H9 (cell line): Measurements from ENCODE around the gene NTRK3. TPM values are rescaled to one million over a fixed set of nuclear protein-coding genes. Genes with fewer than 3 reads are reported as not detected.

Experiments used
- DNase-seq: peaks from one replicate; pipeline ENCODE4 v3.0.0-alpha.2; 2017
- H2AFZ ChIP-seq: one replicate; pipeline ENCODE4 v1.6.1; 2013; ENCODE audit warnings: mild to moderate bottlenecking, low read length, control low read depth, moderate library complexity
- H2AK5ac ChIP-seq: 2 replicates; pipeline ENCODE4 v1.6.1; 2013; ENCODE audit warnings: low read length, control low read depth, mixed read lengths; ENCODE audit not compliant: insufficient read length
- H2BK120ac ChIP-seq: one replicate; pipeline ENCODE4 v1.6.1; 2013; ENCODE audit warnings: low read depth, mild to moderate bottlenecking, low read length, control low read depth, inconsistent platforms; ENCODE audit not compliant: poor library complexity, severe bottlenecking
- H2BK12ac ChIP-seq: 2 replicates; pipeline ENCODE4 v1.6.1; 2013; ENCODE audit warnings: low read length, control low read depth, mixed read lengths, low read depth; ENCODE audit not compliant: insufficient read length
- H2BK15ac ChIP-seq: 2 replicates; pipeline ENCODE4 v1.6.1; 2013; ENCODE audit warnings: low read depth, low read length, control low read depth
- H2BK20ac ChIP-seq: one replicate; pipeline ENCODE4 v1.6.1; 2013; ENCODE audit warnings: low read depth, mild to moderate bottlenecking, low read length, control low read depth, inconsistent platforms; ENCODE audit not compliant: poor library complexity, severe bottlenecking
- H2BK5ac ChIP-seq: 2 replicates; pipeline ENCODE4 v1.6.1; 2013; ENCODE audit warnings: low read length, control low read depth, mixed read lengths; ENCODE audit not compliant: insufficient read length
- H3K14ac ChIP-seq: 2 replicates; pipeline ENCODE4 v1.6.1; 2013; ENCODE audit warnings: low read length, control low read depth; ENCODE audit not compliant: insufficient read depth
- H3K18ac ChIP-seq: 2 replicates; pipeline ENCODE4 v1.6.1; 2013; ENCODE audit warnings: low read depth, mild to moderate bottlenecking, mixed read lengths, low read length, control low read depth; ENCODE audit not compliant: insufficient read length
- H3K23ac ChIP-seq: 2 replicates; pipeline ENCODE4 v1.6.1; 2013; ENCODE audit warnings: low read length, control low read depth, mixed read lengths, low read depth; ENCODE audit not compliant: insufficient read length
- H3K23me2 ChIP-seq: 2 replicates; pipeline ENCODE4 v1.6.1; 2013; ENCODE audit warnings: low read depth, mild to moderate bottlenecking, mixed read lengths, low read length, control low read depth; ENCODE audit not compliant: insufficient read length, poor library complexity, severe bottlenecking
- H3K27ac ChIP-seq: 2 replicates; pipeline ENCODE4 v1.5.1; 2013; ENCODE audit warnings: low read length, control low read depth, mixed read lengths, low read depth; ENCODE audit not compliant: insufficient read length
- H3K27me3 ChIP-seq: 2 replicates; pipeline ENCODE4 v1.6.1; 2013; ENCODE audit warnings: low read length, control low read depth, inconsistent platforms; ENCODE audit not compliant: insufficient read depth
- H3K4ac ChIP-seq: 2 replicates; pipeline ENCODE4 v1.6.1; 2013; ENCODE audit warnings: low read depth, mild to moderate bottlenecking, control low read depth, inconsistent platforms, low read length, moderate library complexity
- H3K4me1 ChIP-seq: 2 replicates; pipeline ENCODE4 v1.6.1; 2013; ENCODE audit warnings: low read length, control low read depth, inconsistent platforms; ENCODE audit not compliant: insufficient read depth
- H3K4me2 ChIP-seq: 2 replicates; pipeline ENCODE4 v1.6.1; 2013; ENCODE audit warnings: low read length, control low read depth, mixed read lengths; ENCODE audit not compliant: insufficient read length, insufficient read depth
- H3K56ac ChIP-seq: 2 replicates; pipeline ENCODE4 v1.6.1; 2013; ENCODE audit warnings: low read depth, mild to moderate bottlenecking, mixed read lengths, low read length, control low read depth; ENCODE audit not compliant: insufficient read length
- H3K79me1 ChIP-seq: 2 replicates; pipeline ENCODE4 v1.6.1; 2013; ENCODE audit warnings: low read depth, mild to moderate bottlenecking, moderate library complexity, low read length, control low read depth, inconsistent platforms; ENCODE audit not compliant: insufficient read depth, poor library complexity, severe bottlenecking
- H3K79me2 ChIP-seq: 2 replicates; pipeline ENCODE4 v1.6.1; 2013; ENCODE audit warnings: low read length, control low read depth, inconsistent platforms; ENCODE audit not compliant: insufficient read depth
- H3K9ac ChIP-seq: 2 replicates; pipeline ENCODE4 v1.6.1; 2013; ENCODE audit warnings: low read length, control low read depth, mixed read lengths; ENCODE audit not compliant: insufficient read length; ENCODE audit errors: extremely low read depth
- H3K9me3 ChIP-seq: one replicate; pipeline ENCODE4 v1.6.1; 2013; ENCODE audit warnings: low read depth, low read length, inconsistent platforms; ENCODE audit not compliant: control insufficient read depth
- H3T11ph ChIP-seq: one replicate; pipeline ENCODE4 v1.6.1; 2013; ENCODE audit warnings: mild to moderate bottlenecking, low read length, control low read depth, inconsistent platforms
- H4K20me1 ChIP-seq: one replicate; pipeline ENCODE4 v1.6.1; 2013; ENCODE audit not compliant: control insufficient read depth, insufficient read length, insufficient read depth
- H4K5ac ChIP-seq: 2 replicates; pipeline ENCODE4 v1.6.1; 2013; ENCODE audit warnings: low read depth, mild to moderate bottlenecking, mixed read lengths, low read length, control low read depth; ENCODE audit not compliant: insufficient read length
- H4K8ac ChIP-seq: replicated peaks from 2 replicates; pipeline ENCODE4 v1.6.1; 2013; ENCODE audit warnings: low read length, control low read depth, mixed read lengths, low read depth; ENCODE audit not compliant: insufficient read length
- H4K91ac ChIP-seq: 2 replicates; pipeline ENCODE4 v1.6.1; 2013; ENCODE audit warnings: low read depth, mild to moderate bottlenecking, moderate library complexity, mixed read lengths, low read length, control low read depth; ENCODE audit not compliant: insufficient read length
- H3K27ac Mint-ChIP-seq, 3 experiments: 2 replicates in 2 of 3; 3 replicates in 1 of 3; pipeline ENCODE4 v1.8.0; 2020 to 2021; ENCODE audit warnings: mixed read lengths in 3 of 3, mild to moderate bottlenecking in 1 of 3, moderate library complexity in 1 of 3
- H3K27me3 Mint-ChIP-seq: 2 replicates; pipeline ENCODE4 v1.8.0; 2021; ENCODE audit warnings: low read depth, mild to moderate bottlenecking, moderate library complexity, mixed read lengths
- H3K36me3 Mint-ChIP-seq, 3 experiments: 2 replicates in 2 of 3; 3 replicates in 1 of 3; pipeline ENCODE4 v1.8.0; 2020 to 2021; ENCODE audit warnings: low read depth in 3 of 3, mixed read lengths in 3 of 3; ENCODE audit not compliant: insufficient read depth in 1 of 3
- H3K4me1 Mint-ChIP-seq, 2 experiments: 2 replicates each; pipeline ENCODE4 v1.8.0; 2020; ENCODE audit warnings: mixed read lengths in 2 of 2
- H3K4me3 Mint-ChIP-seq, 2 experiments: 2 replicates in 1 of 2; 3 replicates in 1 of 2; pipeline ENCODE4 v1.8.0; 2020 to 2021; ENCODE audit warnings: mild to moderate bottlenecking in 2 of 2, mixed read lengths in 2 of 2, moderate library complexity in 1 of 2
- H3K9me3 Mint-ChIP-seq, 2 experiments: 2 replicates in 1 of 2; 3 replicates in 1 of 2; pipeline ENCODE4 v1.8.0; 2020; ENCODE audit warnings: mild to moderate bottlenecking in 2 of 2, mixed read lengths in 2 of 2, moderate library complexity in 1 of 2
- CTCF ChIP-seq: fragments of 200-600 bp; sonication (generic); conservative IDR thresholded peaks from 3 replicates; pipeline ENCODE4 v1.8.0; 2021; ENCODE audit warnings: antibody characterized with exemption, mild to moderate bottlenecking
- WGBS: extraction: QIAGEN DNeasy Blood & Tissue Kit; methylation state at CpG from one replicate; pipeline ENCODE4 v1.1.7; 2013; ENCODE audit warnings: missing lambda C conversion rate, low lambda C conversion rate, mixed read lengths; ENCODE audit not compliant: insufficient read length; ENCODE audit errors: extremely low coverage; 5-methylcytosine and 5-hydroxymethylcytosine counted together
- total RNA-seq: library from RNA; stranded (reverse); gene quantifications from 2 replicates; pipeline ENCODE4 v1.2.1, GENCODE V29; 2021

The NTRK3 gene
- total RNA-seq, 1 experiment from 2014 or later: 2.5 TPM

- H3K4me1 ChIP-seq: no peaks in the 10 kb centered on the region
- H3K4ac ChIP-seq: no peak overlapping the region
- H2BK120ac ChIP-seq: no peak overlapping the region
- Mint-ChIP-seq H3K27ac (no peak overlapping the region), H3K4me1 (no peaks in the 10 kb centered on the region), H3K36me3 (no peaks in the 10 kb centered on the region), H3K27me3 (no peaks in the 10 kb centered on the region), H3K9me3 (peaks cover 0 to 3% of the 10 kb centered on the region in 2 experiments; a peak in 1 of 5 replicates), H3K4me3 (no peak overlapping the region)
- no peak overlapping the region for H2AFZ ChIP-seq
- WGBS: no CpG with 5 or more reads among the region's 1 CpG
- no peak for DNase-seq
- H3K9me3 ChIP-seq: no peaks in the 10 kb centered on the region
- no peaks in the 10 kb centered on the region for H3K23me2 ChIP-seq
- no peaks in the 10 kb centered on the region for H4K20me1 ChIP-seq
- H3K4me2 ChIP-seq: no peak overlapping the region
- H2BK15ac ChIP-seq: no peak overlapping the region
- H4K5ac ChIP-seq: no peak overlapping the region
- no peak overlapping the region for H3K14ac ChIP-seq
- H3K27me3 ChIP-seq: no peaks in the 10 kb centered on the region
- H2BK12ac ChIP-seq: no peak overlapping the region
- no peak overlapping the region for H2AK5ac ChIP-seq
- H4K91ac ChIP-seq: no peak overlapping the region
- H3K79me2 ChIP-seq: no peaks in the 10 kb centered on the region
- no peak overlapping the region for H2BK20ac ChIP-seq
- no peak overlapping the region for H3K18ac ChIP-seq
- H3K27ac ChIP-seq: no peak overlapping the region
- H3K9ac ChIP-seq: no peak overlapping the region
- TF ChIP-seq CTCF: no peak
- H3T11ph ChIP-seq: no peak overlapping the region
- no peak overlapping the region for H3K23ac ChIP-seq
- no peaks in the 10 kb centered on the region for H3K79me1 ChIP-seq
- no peak overlapping the region for H3K56ac ChIP-seq
- H4K8ac ChIP-seq: no peak overlapping the region
- H2BK5ac ChIP-seq: no peak overlapping the region
Observed at GRCh38 chr15:87881026-87881425, 375.5 kb downstream of the NTRK3 start.
